PC-9 (cell line): ENCODE results near the gene TMEM151A. TPM values are rescaled to one million over a fixed set of nuclear protein-coding genes. Genes with fewer than 3 reads are reported as not detected.

ENCODE experiments used
- BruUV-seq: library from RNA; stranded (reverse); fragments of 400-500 nt; replicated peaks from 2 replicates; lab custom pipeline; 2021; lab: Mats Ljungman, UMichigan
- CTCF ChIA-PET: fragments of 300-600 bp; sonication (Branson Sonifier 250); formaldehyde crosslinking; loops from one replicate; lab custom pipeline; 2022; ENCODE audit warnings: antibody characterized with exemption; lab: Charles Lee
- POLR2A ChIA-PET: fragments of 300-600 bp; sonication (Branson Sonifier 250); formaldehyde crosslinking; loops from one replicate; lab custom pipeline; 2022; ENCODE audit warnings: antibody characterized with exemption; ENCODE audit not compliant: unreplicated experiment; lab: Charles Lee
- DNase-seq, 2 experiments: peaks; one replicate each; pipeline versions ENCODE4 v3.0.0 to v3.0.0-alpha.2; 2015 to 2022; ENCODE audit warnings: mixed read lengths in 1 of 2
- H2AFZ ChIP-seq: fragments of 200-600 bp; sonication (generic); 2 replicates; pipeline ENCODE4 v1.8.1; 2017; ENCODE audit warnings: antibody characterized with exemption
- H3F3A ChIP-seq: fragments of 200-600 bp; sonication (generic); 2 replicates; pipeline ENCODE4 v1.8.1; 2017; ENCODE audit warnings: antibody characterized with exemption, mild to moderate bottlenecking, low read depth; ENCODE audit not compliant: insufficient read depth
- H3K27ac ChIP-seq: fragments of 200-600 bp; sonication (generic); 2 replicates; pipeline ENCODE4 v1.6.1; 2016; ENCODE audit warnings: mixed run types
- H3K27me3 ChIP-seq: fragments of 200-600 bp; sonication (generic); 2 replicates; pipeline ENCODE4 v1.6.1; 2016; ENCODE audit warnings: low read depth, mixed run types; ENCODE audit not compliant: insufficient read depth
- H3K36me3 ChIP-seq: fragments of 200-600 bp; sonication (generic); 2 replicates; pipeline ENCODE4 v1.6.1; 2016; ENCODE audit warnings: low read depth, mixed run types
- H3K4me1 ChIP-seq: fragments of 200-600 bp; sonication (generic); replicated peaks from 2 replicates; pipeline ENCODE4 v1.6.1; 2016; ENCODE audit warnings: mixed run types; ENCODE audit not compliant: insufficient read depth
- H3K4me2 ChIP-seq: fragments of 200-600 bp; sonication (generic); 2 replicates; pipeline ENCODE4 v1.6.1; 2017; ENCODE audit warnings: mixed run types
- H3K4me3 ChIP-seq: fragments of 200-600 bp; sonication (generic); 2 replicates; pipeline ENCODE4 v1.6.1; 2016; ENCODE audit warnings: mixed run types
- H3K79me2 ChIP-seq: fragments of 200-600 bp; sonication (generic); 2 replicates; pipeline ENCODE4 v1.6.1; 2017; ENCODE audit warnings: low read depth, mixed run types
- H3K9me2 ChIP-seq: fragments of 200-600 bp; sonication (generic); 2 replicates; pipeline ENCODE4 v1.8.1; 2017; ENCODE audit warnings: mild to moderate bottlenecking; ENCODE audit not compliant: insufficient read depth
- H3K9me3 ChIP-seq: fragments of 200-600 bp; sonication (generic); 2 replicates; pipeline ENCODE4 v1.8.1; 2016; ENCODE audit warnings: low read depth; ENCODE audit not compliant: insufficient read depth
- H4K20me1 ChIP-seq: fragments of 200-600 bp; sonication (generic); 2 replicates; pipeline ENCODE4 v1.8.1; 2017; ENCODE audit not compliant: insufficient read depth
- EZH2 ChIP-seq: fragments of 200-600 bp; sonication (generic); IDR thresholded peaks from 2 replicates; pipeline ENCODE4 v1.8.0; 2017; ENCODE audit warnings: antibody characterized with exemption, low read depth
- intact Hi-C: fragments of 100-400 bp; cut with micrococcal nuclease; formaldehyde crosslinking; loops from one replicate; pipeline ENCODE4 v1.10.0; 2022; ENCODE audit not compliant: unreplicated experiment
- total RNA-seq: library from RNA; stranded (reverse); gene quantifications from 2 replicates; pipeline ENCODE4 v1.2.3, GENCODE V29; 2021
- TF ChIP-seq, protein P1 (sequence below): fragments of 200-600 bp; sonication (generic); conservative IDR thresholded peaks from 2 replicates; pipeline ENCODE4 v1.6.1; 2017; ENCODE audit warnings: mixed run types, antibody characterized with exemption, mild to moderate bottlenecking, moderate library complexity

Gene TMEM151A
- total RNA-seq, 1 experiment from 2014 or later = 0.22 TPM

DNA sequence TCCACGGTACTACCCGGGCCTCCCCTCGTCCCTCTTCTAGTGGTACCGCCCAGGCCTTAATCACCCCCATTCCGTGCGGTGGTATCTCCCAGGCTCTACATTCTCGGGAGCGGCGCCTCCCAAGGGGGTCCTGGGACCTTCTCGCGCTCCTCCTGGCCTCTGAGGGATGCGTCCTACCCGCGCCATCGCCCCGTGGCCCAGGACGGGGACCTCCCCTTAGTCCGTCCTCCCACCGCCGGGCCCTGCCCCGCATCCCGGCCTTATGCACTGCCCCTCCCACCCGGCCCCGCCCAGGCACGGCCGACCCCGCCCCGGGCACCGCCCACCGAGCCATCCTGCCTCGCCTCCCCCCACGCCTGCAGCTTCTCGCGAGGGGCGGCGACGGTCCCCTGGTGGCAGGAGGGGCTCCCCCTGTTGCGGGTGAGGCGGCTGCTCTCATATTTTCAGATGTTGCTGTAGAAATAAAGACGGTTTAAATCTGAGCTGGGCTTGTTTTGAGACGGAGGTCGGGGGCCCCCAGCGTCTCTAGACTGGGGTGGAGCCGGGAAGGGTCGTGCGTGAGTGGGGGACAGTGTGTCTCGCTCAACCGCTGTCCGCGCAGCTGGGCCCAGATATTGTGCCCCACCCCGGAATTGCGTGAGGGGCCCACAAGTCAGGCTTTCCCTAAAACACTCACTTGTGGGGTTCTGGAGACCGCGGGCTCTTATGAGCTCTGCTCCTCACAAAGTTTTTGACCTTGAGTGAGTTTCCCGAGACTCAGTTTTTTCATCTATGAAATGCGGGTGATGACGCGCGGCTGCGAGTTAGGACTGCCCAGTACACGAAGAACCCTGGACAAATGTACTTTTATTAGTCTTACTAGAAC is 24.1 kb upstream of the TMEM151A start:
- peak; percentile 48 to 86 for DNase-seq
- peak overlapping the region; percentile 95 for H3K4me3 ChIP-seq
- H3F3A ChIP-seq = peaks cover 27% of the 10 kb centered on the region; the same call in 1 of the 2 replicates
- no peaks in the 10 kb centered on the region for H3K9me3 ChIP-seq
- intact Hi-C loops = loop anchor here (1.0 to 5.0 kb wide), 2 partner anchors 81 to 255 kb away; partner anchors contain the start of gene CST6
- H3K9me2 ChIP-seq = no peaks in the 10 kb centered on the region
- TF ChIP-seq, protein P1, sequence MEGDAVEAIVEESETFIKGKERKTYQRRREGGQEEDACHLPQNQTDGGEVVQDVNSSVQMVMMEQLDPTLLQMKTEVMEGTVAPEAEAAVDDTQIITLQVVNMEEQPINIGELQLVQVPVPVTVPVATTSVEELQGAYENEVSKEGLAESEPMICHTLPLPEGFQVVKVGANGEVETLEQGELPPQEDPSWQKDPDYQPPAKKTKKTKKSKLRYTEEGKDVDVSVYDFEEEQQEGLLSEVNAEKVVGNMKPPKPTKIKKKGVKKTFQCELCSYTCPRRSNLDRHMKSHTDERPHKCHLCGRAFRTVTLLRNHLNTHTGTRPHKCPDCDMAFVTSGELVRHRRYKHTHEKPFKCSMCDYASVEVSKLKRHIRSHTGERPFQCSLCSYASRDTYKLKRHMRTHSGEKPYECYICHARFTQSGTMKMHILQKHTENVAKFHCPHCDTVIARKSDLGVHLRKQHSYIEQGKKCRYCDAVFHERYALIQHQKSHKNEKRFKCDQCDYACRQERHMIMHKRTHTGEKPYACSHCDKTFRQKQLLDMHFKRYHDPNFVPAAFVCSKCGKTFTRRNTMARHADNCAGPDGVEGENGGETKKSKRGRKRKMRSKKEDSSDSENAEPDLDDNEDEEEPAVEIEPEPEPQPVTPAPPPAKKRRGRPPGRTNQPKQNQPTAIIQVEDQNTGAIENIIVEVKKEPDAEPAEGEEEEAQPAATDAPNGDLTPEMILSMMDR = peak; percentile 31; the same call in 1 of the 2 replicates
- TF ChIP-seq EZH2 = no peak
- H3K4me1 ChIP-seq = peaks cover 8% of the 10 kb centered on the region
- H3K79me2 ChIP-seq = peaks cover 32% of the 10 kb centered on the region
- H3K4me2 ChIP-seq = peak overlapping the region; percentile 99
- ChIA-PET POLR2A (interaction anchor here (0.5 to 0.8 kb wide), 4 partner anchors 59 to 379 kb away, joined by 3 to 6 read pairs (median 5); partner anchors contain the start of gene FIBP), CTCF (interaction anchor here (0.5 to 0.7 kb wide), 5 partner anchors 19 to 556 kb away, joined by 3 to 11 read pairs (median 7); no protein-coding TSS in a partner anchor)
- peaks cover 36% of the 10 kb centered on the region for H4K20me1 ChIP-seq
- TSS peak; percentile 92 for BruUV-seq
- no peaks in the 10 kb centered on the region for H3K27me3 ChIP-seq
- peak overlapping the region; percentile 57 for H3K27ac ChIP-seq
- peak overlapping the region; percentile 76 for H2AFZ ChIP-seq
- H3K36me3 ChIP-seq = peaks cover 16% of the 10 kb centered on the region

DNA sequence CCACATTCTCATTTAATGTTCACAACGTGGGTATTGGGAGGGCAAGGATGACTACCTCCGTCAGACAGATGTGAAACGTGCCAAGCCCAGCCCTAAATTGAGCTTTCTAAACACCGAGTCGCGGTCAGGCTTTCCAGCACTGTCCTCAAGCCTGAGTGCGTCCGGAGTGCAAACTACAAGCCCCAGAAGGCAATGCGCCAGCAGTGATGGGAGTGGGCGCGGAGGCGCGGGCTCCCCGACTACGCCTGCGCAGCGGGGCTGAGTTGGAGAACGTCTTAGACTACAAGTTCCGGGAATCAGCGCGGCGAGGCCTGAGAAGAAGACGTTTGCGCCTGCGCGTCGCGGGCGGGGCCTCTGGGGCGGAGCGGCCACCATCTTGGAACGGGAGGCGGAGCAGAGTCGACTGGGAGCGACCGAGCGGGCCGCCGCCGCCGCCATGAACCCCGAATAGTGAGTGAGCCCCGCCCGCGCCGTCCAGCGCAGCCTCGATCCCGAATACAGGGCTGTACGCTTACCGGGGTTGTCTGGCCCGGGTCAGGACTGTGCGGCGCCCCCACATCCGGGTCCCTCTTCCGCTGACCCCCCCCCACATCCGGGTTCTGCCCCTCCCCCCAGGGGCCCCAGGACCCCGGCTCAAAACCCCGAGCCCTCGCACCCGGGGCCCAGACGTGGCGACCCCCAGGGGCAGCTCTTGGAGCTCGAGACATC is 23.3 kb upstream of the TMEM151A start, which contains the start of gene RAB1B:
Gene RAB1B (plus strand): TSS at position 396 of the 708 bp plus-strand sequence. CDS start 41 bp downstream, at position 437.
- H3K36me3 ChIP-seq = peaks cover 22% of the 10 kb centered on the region
- H3K4me1 ChIP-seq = peaks cover 8% of the 10 kb centered on the region
- BruUV-seq = no TSS peak
- POLR2A ChIA-PET = interaction anchor here (0.5 to 0.8 kb wide), 5 partner anchors 44 to 1322 kb away, joined by 3 to 12 read pairs (median 4); partner anchors contain the start of gene FIBP
- CTCF ChIA-PET = interaction anchor here (0.6 to 0.7 kb wide), 2 partner anchors 77 to 188 kb away, joined by 7 to 11 read pairs; no protein-coding TSS in a partner anchor
- H3K9me3 ChIP-seq = no peaks in the 10 kb centered on the region
- peaks cover 32% of the 10 kb centered on the region for H3K79me2 ChIP-seq
- peak within 1 kb of the TSS; percentile 57 for H3K27ac ChIP-seq
- peak within 1 kb of the TSS; percentile 78 for H2AFZ ChIP-seq
- peak within 1 kb of the TSS; percentile 95 for H3K4me3 ChIP-seq
- peak within 1 kb of the TSS; percentile 99 for H3K4me2 ChIP-seq
- H3K27me3 ChIP-seq = no peaks in the 10 kb centered on the region
- peaks cover 40% of the 10 kb centered on the region for H4K20me1 ChIP-seq
- TF ChIP-seq EZH2 = no peak
- TF ChIP-seq, protein P1 = no peak
- peak; percentile 98 to 100 for DNase-seq
- intact Hi-C loops = loop anchor here (1.0 to 5.0 kb wide), 2 partner anchors 80 to 256 kb away; partner anchors contain the start of gene CST6
- H3K9me2 ChIP-seq = no peaks in the 10 kb centered on the region
- peaks cover 31% of the 10 kb centered on the region; the same call in 1 of the 2 replicates for H3F3A ChIP-seq
